ENCODE data around the gene MTO1.
"Not testable (repeated sequence)": the region's sequence is repeated elsewhere in the genome, so short reads cannot be mapped to it uniquely, and the experiment has no call there.

The MTO1 gene

GRCh38 chr6:73537677-73538076, 76.1 kb downstream of the MTO1 start:
- TF ChIP-seq CTCF (IDR thresholded peaks at IDR 0.05; ENCODE audit: control extremely low read depth, extremely low read depth, low read depth, missing control alignments): no peak
- ChIA-PET CTCF (interaction anchor here (0.7 to 1.5 kb wide), 3 partner anchors 12 to 57 kb away, joined by 3 to 4 read pairs (median 4); no protein-coding TSS in a partner anchor), POLR2A (interaction anchor here (0.9 kb wide), 1 partner anchor 24 kb away, joined by 4 read pairs; no protein-coding TSS in a partner anchor)
- no peak for DNase-seq (ENCODE audit: extremely low spot score)

- ChIA-PET CTCF (interaction anchor here (1.0 to 1.5 kb wide), 2 partner anchors 12 to 36 kb away, joined by 4 read pairs; no protein-coding TSS in a partner anchor), POLR2A (interaction anchor here (0.9 kb wide), 1 partner anchor 25 kb away, joined by 4 read pairs; no protein-coding TSS in a partner anchor)
- DNase-seq (ENCODE audit: extremely low spot score): no peak
- no peak for TF ChIP-seq CTCF (IDR thresholded peaks at IDR 0.05; ENCODE audit: control extremely low read depth, extremely low read depth, low read depth, missing control alignments)
Observed at GRCh38 chr6:73538116-73538779, 76.7 kb downstream of the MTO1 start.

GRCh38 chr6:73542481-73542880, 80.9 kb downstream of the MTO1 start:
- CTCF ChIA-PET: interaction anchor here (0.9 to 2.5 kb wide), 10 partner anchors 8 to 68 kb away, joined by 3 to 13 read pairs (median 4); no protein-coding TSS in a partner anchor
- POLR2A ChIA-PET: interaction anchor here (0.6 kb wide), 1 partner anchor 575 kb away, joined by 3 read pairs; no protein-coding TSS in a partner anchor
- not testable (repeated sequence) for DNase-seq (ENCODE audit: extremely low spot score)

- TF ChIP-seq CTCF (IDR thresholded peaks at IDR 0.05; ENCODE audit: control extremely low read depth, extremely low read depth, low read depth, missing control alignments): no peak
- ChIA-PET POLR2A (interaction anchor here (0.6 kb wide), 1 partner anchor 574 kb away, joined by 3 read pairs; no protein-coding TSS in a partner anchor), CTCF (interaction anchor here (0.9 to 2.5 kb wide), 10 partner anchors 9 to 68 kb away, joined by 3 to 13 read pairs (median 4); no protein-coding TSS in a partner anchor)
- no peak for DNase-seq (ENCODE audit: extremely low spot score)
Observed at GRCh38 chr6:73542891-73543290, 81.4 kb downstream of the MTO1 start.

- POLR2A ChIA-PET: no interaction called here
- CTCF ChIA-PET: interaction anchor here (1.5 kb wide), 1 partner anchor 19 kb away, joined by 3 read pairs; no protein-coding TSS in a partner anchor
- no peak for TF ChIP-seq CTCF (IDR thresholded peaks at IDR 0.05; ENCODE audit: control extremely low read depth, extremely low read depth, low read depth, missing control alignments)
- DNase-seq (ENCODE audit: extremely low spot score): no peak
Observed at GRCh38 chr6:73547036-73547435, 85.5 kb downstream of the MTO1 start.

- ChIA-PET CTCF (interaction anchor here (1.0 to 3.0 kb wide), 9 partner anchors 9 to 63 kb away, joined by 3 to 16 read pairs (median 4); no protein-coding TSS in a partner anchor), POLR2A (interaction anchor here (0.6 kb wide), 1 partner anchor 34 kb away, joined by 6 read pairs; no protein-coding TSS in a partner anchor)
- TF ChIP-seq CTCF (IDR thresholded peaks at IDR 0.05; ENCODE audit: control extremely low read depth, extremely low read depth, low read depth, missing control alignments): no peak
- DNase-seq (ENCODE audit: extremely low spot score): no peak
Observed at GRCh38 chr6:73548458-73549446, 87.2 kb downstream of the MTO1 start.

- CTCF ChIA-PET: interaction anchor here (0.9 kb wide), 1 partner anchor 21 kb away, joined by 3 read pairs; no protein-coding TSS in a partner anchor
- DNase-seq (ENCODE audit: extremely low spot score); POLR2A ChIA-PET: not testable (repeated sequence)
Observed at GRCh38 chr6:73551115-73551514, 89.6 kb downstream of the MTO1 start.

GRCh38 chr6:73555380-73555949, 93.9 kb downstream of the MTO1 start:
- POLR2A ChIA-PET: not testable (repeated sequence)
- CTCF ChIA-PET: interaction anchor here (1.8 to 3.4 kb wide), 2 partner anchors 25 to 34 kb away, joined by 5 to 11 read pairs; no protein-coding TSS in a partner anchor

More at GRCh38 chr6:73555380-73555949, 93.9 kb downstream of the MTO1 start:
- not testable (repeated sequence) for DNase-seq (ENCODE audit: extremely low spot score)

All from GM10248 (cell line).